Measurements from ENCODE around the gene KLHL29. TPM values are rescaled to one million over a fixed set of nuclear protein-coding genes. Genes with fewer than 3 reads are reported as not detected.

Gene KLHL29
- total RNA-seq, 1 experiment from 2014 or later, result 12.2 TPM

DNA sequence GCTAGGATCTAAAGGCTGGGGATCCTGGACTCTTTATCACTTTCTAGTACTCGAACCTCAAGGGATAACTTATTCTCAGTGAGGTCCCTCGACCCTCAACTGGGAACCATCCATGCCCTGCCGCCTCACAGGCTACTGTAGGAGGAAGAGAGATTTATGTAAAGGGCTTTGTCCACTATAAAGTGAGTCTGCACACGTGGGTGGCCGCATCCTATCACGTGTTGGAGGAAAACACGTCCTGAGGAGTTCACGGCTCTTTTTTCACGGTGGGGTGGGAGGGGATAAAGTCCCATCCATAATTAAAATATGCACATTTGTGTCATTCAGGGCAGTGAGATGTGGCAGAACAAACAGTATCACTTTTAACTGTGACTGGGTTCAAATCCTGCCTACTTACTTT, 176.6 kb downstream of the KLHL29 start:
- H3K9me3 ChIP-seq (ENCODE audit: low read depth, low read length, poor library complexity, severe bottlenecking), result no peaks in the 10 kb centered on the region
- ChIA-PET CTCF (no interaction called here), POLR2A (ENCODE audit: low non-redundant PET) (no interaction called here)
- H3K27ac ChIP-seq (ENCODE audit: low read depth, low read length, poor library complexity, severe bottlenecking), result no peak overlapping the region
- no TSS peak for BruUV-seq (replicated peaks)
- no peak for DNase-seq (ENCODE audit: low spot score)
- peaks cover 3% of the 10 kb centered on the region for H3K4me1 ChIP-seq (ENCODE audit: insufficient read depth, low read length, poor library complexity, severe bottlenecking)
- intact Hi-C loops (cut with micrococcal nuclease; ENCODE audit: unreplicated experiment), result no loop called here
- H3K27me3 ChIP-seq (replicated peaks; ENCODE audit: insufficient read depth, low read depth, low read length, poor library complexity), result no peaks in the 10 kb centered on the region
- no peak for TF ChIP-seq EZH2 (IDR thresholded peaks at IDR 0.05; ENCODE audit: borderline replicate concordance, low read depth, low read length, poor library complexity, severe bottlenecking)
- TF ChIP-seq, protein P1, sequence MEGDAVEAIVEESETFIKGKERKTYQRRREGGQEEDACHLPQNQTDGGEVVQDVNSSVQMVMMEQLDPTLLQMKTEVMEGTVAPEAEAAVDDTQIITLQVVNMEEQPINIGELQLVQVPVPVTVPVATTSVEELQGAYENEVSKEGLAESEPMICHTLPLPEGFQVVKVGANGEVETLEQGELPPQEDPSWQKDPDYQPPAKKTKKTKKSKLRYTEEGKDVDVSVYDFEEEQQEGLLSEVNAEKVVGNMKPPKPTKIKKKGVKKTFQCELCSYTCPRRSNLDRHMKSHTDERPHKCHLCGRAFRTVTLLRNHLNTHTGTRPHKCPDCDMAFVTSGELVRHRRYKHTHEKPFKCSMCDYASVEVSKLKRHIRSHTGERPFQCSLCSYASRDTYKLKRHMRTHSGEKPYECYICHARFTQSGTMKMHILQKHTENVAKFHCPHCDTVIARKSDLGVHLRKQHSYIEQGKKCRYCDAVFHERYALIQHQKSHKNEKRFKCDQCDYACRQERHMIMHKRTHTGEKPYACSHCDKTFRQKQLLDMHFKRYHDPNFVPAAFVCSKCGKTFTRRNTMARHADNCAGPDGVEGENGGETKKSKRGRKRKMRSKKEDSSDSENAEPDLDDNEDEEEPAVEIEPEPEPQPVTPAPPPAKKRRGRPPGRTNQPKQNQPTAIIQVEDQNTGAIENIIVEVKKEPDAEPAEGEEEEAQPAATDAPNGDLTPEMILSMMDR (conservative IDR thresholded peaks at IDR 0.05; ENCODE audit: low read depth, low read length), result no peak
- H3K4me3 ChIP-seq (ENCODE audit: low read depth, low read length, poor library complexity, severe bottlenecking), result no peak overlapping the region
- no peaks in the 10 kb centered on the region for H3K36me3 ChIP-seq (ENCODE audit: insufficient read depth, low read length, poor library complexity, severe bottlenecking)

DNA sequence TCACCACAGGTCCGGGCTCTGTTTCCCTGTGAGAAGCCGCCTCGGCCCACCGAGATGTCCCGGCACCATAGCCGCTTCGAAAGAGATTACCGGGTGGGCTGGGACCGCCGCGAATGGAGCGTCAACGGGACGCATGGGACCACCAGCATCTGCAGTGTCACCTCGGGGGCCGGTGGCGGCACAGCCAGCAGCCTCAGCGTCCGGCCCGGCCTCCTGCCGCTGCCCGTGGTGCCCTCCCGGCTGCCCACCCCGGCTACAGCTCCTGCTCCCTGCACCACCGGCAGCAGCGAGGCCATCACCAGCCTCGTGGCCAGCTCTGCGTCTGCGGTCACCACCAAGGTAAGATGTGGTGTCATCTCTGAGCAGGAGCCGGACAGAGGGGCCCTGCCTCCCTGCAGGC, 177.2 kb downstream of the KLHL29 start:
- H3K27me3 ChIP-seq (replicated peaks; ENCODE audit: insufficient read depth, low read depth, low read length, poor library complexity), result no peaks in the 10 kb centered on the region
- no TSS peak for BruUV-seq (replicated peaks)
- TF ChIP-seq, protein P1 (conservative IDR thresholded peaks at IDR 0.05; ENCODE audit: low read depth, low read length), result no peak
- TF ChIP-seq EZH2 (IDR thresholded peaks at IDR 0.05; ENCODE audit: borderline replicate concordance, low read depth, low read length, poor library complexity, severe bottlenecking), result no peak
- no peak overlapping the region for H3K4me3 ChIP-seq (ENCODE audit: low read depth, low read length, poor library complexity, severe bottlenecking)
- H3K27ac ChIP-seq (ENCODE audit: low read depth, low read length, poor library complexity, severe bottlenecking), result no peak overlapping the region
- no peak for DNase-seq (ENCODE audit: low spot score)
- no peaks in the 10 kb centered on the region for H3K36me3 ChIP-seq (ENCODE audit: insufficient read depth, low read length, poor library complexity, severe bottlenecking)
- CTCF ChIA-PET, result interaction anchor here (0.6 kb wide), 1 partner anchor 19 kb away, joined by 3 read pairs; no protein-coding TSS in a partner anchor
- POLR2A ChIA-PET (ENCODE audit: low non-redundant PET), result no interaction called here
- H3K4me1 ChIP-seq (ENCODE audit: insufficient read depth, low read length, poor library complexity, severe bottlenecking), result peaks cover 3% of the 10 kb centered on the region
- H3K9me3 ChIP-seq (ENCODE audit: low read depth, low read length, poor library complexity, severe bottlenecking), result no peaks in the 10 kb centered on the region
- intact Hi-C loops (cut with micrococcal nuclease; ENCODE audit: unreplicated experiment), result no loop called here

DNA sequence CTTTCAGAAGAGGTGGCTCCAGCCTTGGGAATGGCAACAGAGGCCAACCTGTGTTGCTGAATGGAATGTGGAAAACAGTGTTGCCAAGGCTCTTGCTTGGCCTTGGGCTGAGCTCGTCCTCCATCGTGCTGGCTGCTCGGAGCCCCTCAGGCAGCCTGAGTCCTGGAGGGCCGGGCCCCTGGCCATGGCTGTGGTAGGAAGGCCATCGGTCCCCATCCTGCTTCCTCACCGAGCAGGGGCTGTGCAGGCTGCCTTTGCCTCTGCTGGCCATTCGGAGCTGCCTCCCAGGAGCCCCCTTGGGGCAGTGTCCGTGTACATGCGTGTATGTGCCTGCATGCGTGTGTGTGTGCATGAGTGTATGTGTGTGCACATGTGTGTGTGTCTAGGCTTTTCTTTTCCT, 178.2 kb downstream of the KLHL29 start:
- no peak for DNase-seq (ENCODE audit: low spot score)
- H3K4me3 ChIP-seq (ENCODE audit: low read depth, low read length, poor library complexity, severe bottlenecking), result no peak overlapping the region
- BruUV-seq (replicated peaks), result no TSS peak
- peaks cover 3% of the 10 kb centered on the region for H3K4me1 ChIP-seq (ENCODE audit: insufficient read depth, low read length, poor library complexity, severe bottlenecking)
- CTCF ChIA-PET, result no interaction called here
- intact Hi-C loops (cut with micrococcal nuclease; ENCODE audit: unreplicated experiment), result no loop called here
- H3K36me3 ChIP-seq (ENCODE audit: insufficient read depth, low read length, poor library complexity, severe bottlenecking), result no peaks in the 10 kb centered on the region
- TF ChIP-seq, protein P1 (conservative IDR thresholded peaks at IDR 0.05; ENCODE audit: low read depth, low read length), result no peak
- TF ChIP-seq EZH2 (IDR thresholded peaks at IDR 0.05; ENCODE audit: borderline replicate concordance, low read depth, low read length, poor library complexity, severe bottlenecking), result no peak
- H3K27ac ChIP-seq (ENCODE audit: low read depth, low read length, poor library complexity, severe bottlenecking), result no peak overlapping the region
- H3K27me3 ChIP-seq (replicated peaks; ENCODE audit: insufficient read depth, low read depth, low read length, poor library complexity), result no peaks in the 10 kb centered on the region
- no peaks in the 10 kb centered on the region for H3K9me3 ChIP-seq (ENCODE audit: low read depth, low read length, poor library complexity, severe bottlenecking)
- POLR2A ChIA-PET (ENCODE audit: low non-redundant PET), result no interaction called here
